Measurements from ENCODE around the gene SAPCD2. TPM values are rescaled to one million over a fixed set of nuclear protein-coding genes. Genes with fewer than 3 reads are reported as not detected.

Gene SAPCD2
- polyA plus RNA-seq, 1 donor from 2014 or later: 0.22 TPM

DNA sequence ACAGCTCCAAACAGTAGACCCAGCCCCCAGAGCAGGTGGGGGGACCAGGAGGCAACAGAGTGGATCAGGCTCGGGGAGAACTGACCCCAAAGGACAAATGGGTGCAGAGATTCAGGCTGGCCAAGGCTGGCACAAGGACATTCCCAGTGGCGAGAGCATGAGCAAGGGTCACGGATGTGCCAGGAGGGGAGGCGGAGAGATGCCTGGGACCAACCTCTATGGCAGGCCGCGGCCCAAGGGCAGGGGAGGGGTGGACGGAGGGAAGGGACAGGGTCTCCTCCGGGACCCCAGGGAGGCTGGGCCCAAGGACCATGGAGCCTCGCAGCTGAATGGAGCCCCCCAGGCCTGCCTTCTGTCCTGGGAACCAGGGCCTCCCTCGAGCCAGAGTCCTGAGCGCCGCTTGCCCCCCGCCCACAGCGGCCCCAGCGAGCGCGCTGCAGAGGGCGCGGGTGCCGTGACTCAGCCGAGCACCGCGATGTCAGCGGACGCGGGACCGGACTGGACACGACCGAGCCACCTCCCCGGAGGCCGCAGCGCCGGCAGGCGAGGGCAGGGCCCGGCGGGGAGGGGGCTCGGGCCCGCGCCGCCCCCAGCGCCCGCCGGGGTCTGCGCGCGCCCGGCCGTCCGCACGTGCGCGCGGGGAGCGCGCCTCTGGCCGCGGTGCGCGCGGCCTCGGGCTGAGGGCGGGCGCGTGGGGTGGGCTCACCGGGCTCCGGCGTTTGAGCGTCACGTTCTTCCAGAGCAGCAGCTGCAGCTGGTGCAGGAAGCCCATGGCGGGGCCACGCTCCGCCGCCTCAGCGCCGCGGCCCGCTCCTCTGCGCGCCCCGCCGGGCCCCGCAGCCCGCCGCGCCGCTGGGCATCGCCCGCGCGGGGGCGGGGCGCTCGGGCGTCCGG, 42.7 kb downstream of the SAPCD2 start, which contains the start of gene ABCA2:
Gene ABCA2 (minus strand): TSS at position 869 of the 894 bp plus-strand sequence. CDS start 97 bp downstream, at position 772.
- H3K9me2 ChIP-seq (ENCODE audit: insufficient read depth, low read length): no peaks in the 10 kb centered on the region
- peak within 1 kb of the TSS; percentile 90 for H2AFZ ChIP-seq (ENCODE audit: low read depth, low read length)
- H3K79me2 ChIP-seq (replicated peaks; ENCODE audit: insufficient read depth, low read length): peaks cover 5% of the 10 kb centered on the region
- H3F3A ChIP-seq (ENCODE audit: insufficient read depth, low read length, poor library complexity, severe bottlenecking): no peaks in the 10 kb centered on the region
- H3K27me3 ChIP-seq (ENCODE audit: insufficient read depth, low read depth, low read length): no peaks in the 10 kb centered on the region
- peak within 1 kb of the TSS; percentile 49 for H3K27ac ChIP-seq (ENCODE audit: low read length)
- H3K4me3 ChIP-seq (ENCODE audit: low read length): peak within 1 kb of the TSS; percentile 91
- peak within 1 kb of the TSS; percentile 91 for H3K4me2 ChIP-seq (ENCODE audit: low read length)
- no peaks in the 10 kb centered on the region for H3K36me3 ChIP-seq (ENCODE audit: insufficient read depth, low read length)
- H3K9me3 ChIP-seq (ENCODE audit: low read length): no peaks in the 10 kb centered on the region
- no peak for TF ChIP-seq EZH2 (IDR thresholded peaks at IDR 0.05; ENCODE audit: borderline replicate concordance, insufficient read depth, low read length, poor library complexity, severe bottlenecking)
- peak; percentile 3 for TF ChIP-seq POLR2AphosphoS5 (IDR thresholded peaks at IDR 0.05)
- no peak for TF ChIP-seq EP300 (conservative IDR thresholded peaks at IDR 0.05; ENCODE audit: poor library complexity, severe bottlenecking)
- TF ChIP-seq RAD21 (conservative IDR thresholded peaks at IDR 0.05): no peak
- H4K20me1 ChIP-seq (ENCODE audit: insufficient read depth): no peaks in the 10 kb centered on the region
- peak within 1 kb of the TSS; percentile 86 for H3K9ac ChIP-seq (ENCODE audit: low read length)

DNA sequence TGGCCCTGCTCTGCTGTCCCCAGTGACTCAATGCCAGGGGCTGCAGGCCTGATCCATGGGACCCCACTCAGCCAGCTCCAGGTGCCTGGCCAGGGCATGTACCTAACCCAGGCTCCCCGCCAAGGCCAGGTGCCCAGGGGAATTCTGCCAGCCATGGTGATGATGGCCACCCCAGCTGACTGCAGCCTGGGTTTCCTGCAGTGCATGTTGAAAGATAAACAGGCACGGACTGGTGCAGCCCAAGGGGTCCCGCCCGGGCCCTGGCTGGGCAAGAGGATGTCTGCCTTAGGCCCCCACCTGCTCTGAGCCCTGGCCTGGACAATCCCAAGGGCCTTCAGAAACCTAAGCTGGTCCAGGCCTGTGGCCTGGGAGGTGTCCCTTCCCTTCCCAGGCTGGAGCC, 43.5 kb downstream of the SAPCD2 start:
- H3K36me3 ChIP-seq (ENCODE audit: insufficient read depth, low read length): no peaks in the 10 kb centered on the region
- no peaks in the 10 kb centered on the region for H3K27me3 ChIP-seq (ENCODE audit: insufficient read depth, low read depth, low read length)
- TF ChIP-seq SMC3 (conservative IDR thresholded peaks at IDR 0.05; ENCODE audit: poor library complexity) (no peak), EP300 (conservative IDR thresholded peaks at IDR 0.05; ENCODE audit: poor library complexity, severe bottlenecking) (no peak), TAF1 (IDR thresholded peaks at IDR 0.05; ENCODE audit: low read depth) (no peak), EZH2 (IDR thresholded peaks at IDR 0.05; ENCODE audit: borderline replicate concordance, insufficient read depth, low read length, poor library complexity, severe bottlenecking) (no peak), RAD21 (conservative IDR thresholded peaks at IDR 0.05) (no peak), POLR2AphosphoS5 (IDR thresholded peaks at IDR 0.05) (no peak), MXI1 (conservative IDR thresholded peaks at IDR 0.05; ENCODE audit: poor library complexity, severe bottlenecking) (no peak)
- TF ChIP-seq, protein P1, sequence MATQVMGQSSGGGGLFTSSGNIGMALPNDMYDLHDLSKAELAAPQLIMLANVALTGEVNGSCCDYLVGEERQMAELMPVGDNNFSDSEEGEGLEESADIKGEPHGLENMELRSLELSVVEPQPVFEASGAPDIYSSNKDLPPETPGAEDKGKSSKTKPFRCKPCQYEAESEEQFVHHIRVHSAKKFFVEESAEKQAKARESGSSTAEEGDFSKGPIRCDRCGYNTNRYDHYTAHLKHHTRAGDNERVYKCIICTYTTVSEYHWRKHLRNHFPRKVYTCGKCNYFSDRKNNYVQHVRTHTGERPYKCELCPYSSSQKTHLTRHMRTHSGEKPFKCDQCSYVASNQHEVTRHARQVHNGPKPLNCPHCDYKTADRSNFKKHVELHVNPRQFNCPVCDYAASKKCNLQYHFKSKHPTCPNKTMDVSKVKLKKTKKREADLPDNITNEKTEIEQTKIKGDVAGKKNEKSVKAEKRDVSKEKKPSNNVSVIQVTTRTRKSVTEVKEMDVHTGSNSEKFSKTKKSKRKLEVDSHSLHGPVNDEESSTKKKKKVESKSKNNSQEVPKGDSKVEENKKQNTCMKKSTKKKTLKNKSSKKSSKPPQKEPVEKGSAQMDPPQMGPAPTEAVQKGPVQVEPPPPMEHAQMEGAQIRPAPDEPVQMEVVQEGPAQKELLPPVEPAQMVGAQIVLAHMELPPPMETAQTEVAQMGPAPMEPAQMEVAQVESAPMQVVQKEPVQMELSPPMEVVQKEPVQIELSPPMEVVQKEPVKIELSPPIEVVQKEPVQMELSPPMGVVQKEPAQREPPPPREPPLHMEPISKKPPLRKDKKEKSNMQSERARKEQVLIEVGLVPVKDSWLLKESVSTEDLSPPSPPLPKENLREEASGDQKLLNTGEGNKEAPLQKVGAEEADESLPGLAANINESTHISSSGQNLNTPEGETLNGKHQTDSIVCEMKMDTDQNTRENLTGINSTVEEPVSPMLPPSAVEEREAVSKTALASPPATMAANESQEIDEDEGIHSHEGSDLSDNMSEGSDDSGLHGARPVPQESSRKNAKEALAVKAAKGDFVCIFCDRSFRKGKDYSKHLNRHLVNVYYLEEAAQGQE (IDR thresholded peaks at IDR 0.05; ENCODE audit: borderline replicate concordance): no peak
- TF ChIP-seq, protein P2, sequence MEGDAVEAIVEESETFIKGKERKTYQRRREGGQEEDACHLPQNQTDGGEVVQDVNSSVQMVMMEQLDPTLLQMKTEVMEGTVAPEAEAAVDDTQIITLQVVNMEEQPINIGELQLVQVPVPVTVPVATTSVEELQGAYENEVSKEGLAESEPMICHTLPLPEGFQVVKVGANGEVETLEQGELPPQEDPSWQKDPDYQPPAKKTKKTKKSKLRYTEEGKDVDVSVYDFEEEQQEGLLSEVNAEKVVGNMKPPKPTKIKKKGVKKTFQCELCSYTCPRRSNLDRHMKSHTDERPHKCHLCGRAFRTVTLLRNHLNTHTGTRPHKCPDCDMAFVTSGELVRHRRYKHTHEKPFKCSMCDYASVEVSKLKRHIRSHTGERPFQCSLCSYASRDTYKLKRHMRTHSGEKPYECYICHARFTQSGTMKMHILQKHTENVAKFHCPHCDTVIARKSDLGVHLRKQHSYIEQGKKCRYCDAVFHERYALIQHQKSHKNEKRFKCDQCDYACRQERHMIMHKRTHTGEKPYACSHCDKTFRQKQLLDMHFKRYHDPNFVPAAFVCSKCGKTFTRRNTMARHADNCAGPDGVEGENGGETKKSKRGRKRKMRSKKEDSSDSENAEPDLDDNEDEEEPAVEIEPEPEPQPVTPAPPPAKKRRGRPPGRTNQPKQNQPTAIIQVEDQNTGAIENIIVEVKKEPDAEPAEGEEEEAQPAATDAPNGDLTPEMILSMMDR (IDR thresholded peaks at IDR 0.05; ENCODE audit: poor library complexity, severe bottlenecking): no peak
- H3F3A ChIP-seq (ENCODE audit: insufficient read depth, low read length, poor library complexity, severe bottlenecking): no peaks in the 10 kb centered on the region
- H4K20me1 ChIP-seq (ENCODE audit: insufficient read depth): no peaks in the 10 kb centered on the region
- H3K27ac ChIP-seq (ENCODE audit: low read length): no peak overlapping the region
- peaks cover 5% of the 10 kb centered on the region for H3K79me2 ChIP-seq (replicated peaks; ENCODE audit: insufficient read depth, low read length)
- peak overlapping the region; percentile 77 for H3K4me3 ChIP-seq (ENCODE audit: low read length)
- H3K9ac ChIP-seq (ENCODE audit: low read length): peak overlapping the region; percentile 77
- H2AFZ ChIP-seq (ENCODE audit: low read depth, low read length): no peak overlapping the region
- H3K4me2 ChIP-seq (ENCODE audit: low read length): peak overlapping the region; percentile 91
- no peaks in the 10 kb centered on the region for H3K9me3 ChIP-seq (ENCODE audit: low read length)
- H3K9me2 ChIP-seq (ENCODE audit: insufficient read depth, low read length): no peaks in the 10 kb centered on the region
